Fibroblast of peridontal ligament (primary cell): Measurements from ENCODE around the gene DENND5B.
A peak's percentile ranks its signal among the peaks of the same experiment; 100 is the strongest.
"Not testable (repeated sequence)": the region's sequence is repeated elsewhere in the genome, so short reads cannot be mapped to it uniquely, and the experiment has no call there.

Source experiments
- DNase-seq: peaks from one replicate; pipeline ENCODE4 v3.0.0-alpha.2; 2010; ENCODE audit errors: extremely low read depth

The DENND5B gene

DNA sequence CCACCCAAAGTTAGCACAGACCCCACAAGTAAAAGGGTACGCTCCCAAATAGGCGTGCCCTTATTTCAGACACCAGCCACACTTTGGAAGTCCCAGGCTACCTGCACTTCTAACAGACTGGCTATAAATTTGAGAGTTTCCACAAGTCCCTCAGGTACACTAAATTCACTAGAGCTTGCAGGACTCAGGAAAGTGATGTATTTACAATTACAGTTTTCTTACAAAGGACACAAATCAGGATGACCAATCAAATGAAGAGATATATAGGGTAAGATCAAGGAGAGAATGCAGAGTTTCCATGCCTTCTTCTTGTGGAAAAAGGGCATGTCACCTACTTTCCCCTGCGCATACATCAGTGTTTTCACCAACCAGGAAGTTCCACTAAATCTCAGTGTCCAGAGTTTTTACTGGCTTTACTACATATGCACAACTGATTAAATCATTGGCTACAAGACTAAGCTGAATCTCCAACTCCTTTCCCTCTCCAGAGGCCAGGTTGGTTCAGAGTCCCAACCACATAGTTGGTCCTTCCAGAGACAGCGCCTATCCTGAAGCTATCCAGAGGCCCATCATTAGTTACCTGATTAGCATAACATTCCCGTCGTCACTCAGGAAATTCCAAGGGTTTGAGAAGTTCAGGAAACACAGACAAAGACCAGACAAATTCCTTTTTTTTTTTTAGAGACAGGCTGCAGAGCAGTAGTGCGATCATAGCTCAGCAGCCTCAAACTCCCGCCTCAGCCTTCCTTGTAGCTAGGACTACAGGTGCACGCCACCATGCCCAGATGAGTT lies 84.2 kb downstream of the DENND5B start:
- DNase-seq = no peak

DNA sequence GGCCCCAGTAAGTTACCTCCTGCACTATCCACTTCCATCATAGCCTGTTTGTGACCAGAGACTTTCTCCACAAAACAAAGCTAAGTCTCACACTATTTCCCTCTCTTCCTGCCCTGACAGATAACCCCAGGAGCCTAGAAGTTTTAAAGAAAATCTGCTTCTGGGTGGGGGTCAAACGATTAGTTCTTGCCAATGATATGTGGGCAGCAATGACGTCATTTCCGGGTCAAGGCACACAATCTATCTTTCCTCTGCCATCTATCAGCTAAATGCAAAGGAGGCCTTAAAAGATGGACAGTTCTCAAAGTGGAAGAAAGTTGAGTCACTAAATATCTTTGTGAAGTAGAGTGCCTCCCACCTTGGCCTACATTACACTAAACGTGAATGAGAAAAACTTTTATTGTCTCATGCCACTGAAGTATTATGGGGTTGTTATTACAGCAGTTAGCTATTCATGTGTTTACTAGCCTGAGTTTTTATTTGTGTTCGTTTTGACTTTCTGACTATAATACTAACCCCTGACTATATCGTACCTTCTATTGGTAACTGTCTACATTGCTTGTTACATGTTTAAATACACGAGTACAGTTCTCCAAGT lies 86.2 kb downstream of the DENND5B start:
- no peak for DNase-seq

DNA sequence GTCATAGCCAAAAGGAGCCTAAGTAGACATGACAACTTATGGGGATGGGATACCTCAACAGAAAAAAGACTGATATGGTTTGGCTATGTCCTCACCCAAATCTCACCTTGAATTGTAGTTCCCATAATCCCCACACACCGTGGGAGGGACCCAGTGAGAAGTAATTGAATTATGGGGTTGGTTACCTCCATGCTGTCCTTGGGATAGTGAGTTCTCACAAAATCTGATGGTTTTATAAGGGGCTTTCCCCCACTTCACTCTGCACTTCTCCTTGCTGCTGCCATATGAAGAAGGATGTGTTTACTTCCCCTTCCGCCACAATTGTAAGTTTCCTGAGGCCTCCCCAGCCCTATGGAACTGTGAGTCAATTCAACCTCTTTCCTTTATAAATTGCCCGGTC lies 89.9 kb downstream of the DENND5B start:
- DNase-seq = not testable (repeated sequence)

DNA sequence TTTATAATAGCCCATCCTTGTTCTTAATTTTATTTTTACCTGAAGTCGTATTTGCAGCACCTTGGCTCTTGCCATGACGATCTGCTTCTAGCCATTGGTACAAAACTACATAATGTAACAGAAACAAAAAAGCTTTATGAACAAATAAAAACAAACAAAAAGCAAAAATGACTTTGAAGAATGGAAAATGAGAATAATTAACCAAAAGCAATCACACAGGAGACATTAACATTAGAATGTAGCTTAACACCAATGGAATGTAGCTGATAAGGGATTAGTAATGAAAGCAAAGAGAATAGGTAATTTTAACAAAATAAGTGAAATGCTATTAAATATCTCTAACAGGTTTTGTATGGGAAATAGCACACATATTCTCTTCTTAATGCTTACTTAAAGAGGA lies 91.4 kb downstream of the DENND5B start:
- DNase-seq = no peak

DNA sequence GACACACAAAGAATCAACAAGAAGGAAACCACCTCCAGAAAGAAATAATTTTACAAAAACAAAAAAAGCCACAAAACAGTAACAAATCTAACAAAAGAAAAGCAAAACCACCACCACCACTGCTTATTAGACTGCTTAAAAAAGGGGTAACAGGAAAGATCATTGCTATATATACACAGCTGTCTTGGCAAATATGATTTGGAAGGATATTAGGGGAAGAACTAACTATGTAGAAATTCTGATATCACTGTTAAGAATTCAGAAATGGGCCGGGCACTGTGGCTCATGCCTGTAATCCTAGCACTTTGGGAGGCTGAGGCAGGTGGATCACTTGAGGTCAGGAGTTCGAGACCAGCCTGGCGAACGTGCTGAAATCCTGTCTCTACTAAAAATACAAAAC lies 92.5 kb downstream of the DENND5B start:
- no peak for DNase-seq

DNA sequence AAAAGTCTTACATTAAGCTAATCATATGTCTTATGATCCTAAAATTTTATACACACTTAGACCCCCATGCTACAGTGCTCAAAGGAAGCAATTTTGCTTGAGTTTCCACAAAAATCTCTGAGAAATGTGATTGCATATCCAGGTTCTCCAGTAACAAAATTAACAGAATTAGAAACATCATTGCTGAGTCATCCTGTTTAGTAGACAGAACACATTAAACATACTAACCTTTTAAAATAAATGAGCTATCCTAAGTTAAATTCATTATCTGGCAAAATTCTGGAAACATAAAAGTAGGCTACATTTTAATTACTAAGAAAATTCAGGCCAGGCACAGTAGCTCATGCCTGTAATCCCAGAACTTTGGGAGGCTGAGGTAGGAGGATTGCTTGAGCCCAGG lies 94.7 kb downstream of the DENND5B start:
- DNase-seq = peak; percentile 35

DNA sequence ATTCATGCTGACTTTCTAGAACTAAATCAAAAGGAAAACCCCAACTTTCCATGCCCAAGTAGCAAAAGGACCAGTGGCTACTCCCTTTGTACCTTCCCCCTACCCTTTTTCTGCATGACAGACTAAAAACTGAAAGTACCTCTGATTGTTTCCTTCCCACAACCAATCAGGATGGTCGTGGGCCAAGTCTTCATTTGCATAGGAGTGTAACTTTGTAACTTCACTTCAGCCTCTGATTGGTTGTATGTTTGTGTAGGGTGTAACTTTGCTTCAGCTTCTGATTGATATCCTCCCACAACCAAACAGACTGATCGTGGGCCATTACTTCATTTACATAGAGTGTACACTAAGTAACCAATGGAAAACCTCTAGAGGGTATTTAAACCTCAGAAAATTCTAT lies 96.5 kb downstream of the DENND5B start:
- no peak for DNase-seq

DNA sequence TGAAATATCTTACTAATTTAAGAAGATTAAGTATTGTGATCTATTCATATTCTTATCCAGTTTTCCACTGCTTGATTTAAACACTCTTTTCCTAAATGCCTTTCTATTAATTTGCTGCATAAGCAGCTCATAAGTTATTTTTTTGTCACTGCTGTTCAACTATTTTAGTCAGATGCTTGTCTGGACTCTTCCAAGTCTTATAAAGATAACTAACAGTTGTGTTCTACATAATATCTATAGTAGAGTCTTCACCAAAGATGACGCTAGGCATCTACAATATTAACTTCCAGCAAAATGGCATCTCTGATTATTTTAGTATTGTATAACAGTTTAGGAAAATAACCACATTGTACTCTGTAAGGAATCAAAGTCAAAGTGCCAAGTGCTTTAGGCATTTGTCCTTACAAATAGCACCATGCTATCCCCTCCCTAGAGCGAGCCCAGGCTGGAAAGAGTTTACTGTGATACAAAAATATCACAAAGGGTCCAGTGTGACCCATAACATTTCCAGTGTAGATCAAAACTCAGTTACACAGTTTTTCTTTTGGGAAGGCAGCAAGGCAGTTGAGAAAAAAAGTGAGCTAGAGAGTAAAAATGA lies 98.2 kb downstream of the DENND5B start:
- DNase-seq = no peak

DNA sequence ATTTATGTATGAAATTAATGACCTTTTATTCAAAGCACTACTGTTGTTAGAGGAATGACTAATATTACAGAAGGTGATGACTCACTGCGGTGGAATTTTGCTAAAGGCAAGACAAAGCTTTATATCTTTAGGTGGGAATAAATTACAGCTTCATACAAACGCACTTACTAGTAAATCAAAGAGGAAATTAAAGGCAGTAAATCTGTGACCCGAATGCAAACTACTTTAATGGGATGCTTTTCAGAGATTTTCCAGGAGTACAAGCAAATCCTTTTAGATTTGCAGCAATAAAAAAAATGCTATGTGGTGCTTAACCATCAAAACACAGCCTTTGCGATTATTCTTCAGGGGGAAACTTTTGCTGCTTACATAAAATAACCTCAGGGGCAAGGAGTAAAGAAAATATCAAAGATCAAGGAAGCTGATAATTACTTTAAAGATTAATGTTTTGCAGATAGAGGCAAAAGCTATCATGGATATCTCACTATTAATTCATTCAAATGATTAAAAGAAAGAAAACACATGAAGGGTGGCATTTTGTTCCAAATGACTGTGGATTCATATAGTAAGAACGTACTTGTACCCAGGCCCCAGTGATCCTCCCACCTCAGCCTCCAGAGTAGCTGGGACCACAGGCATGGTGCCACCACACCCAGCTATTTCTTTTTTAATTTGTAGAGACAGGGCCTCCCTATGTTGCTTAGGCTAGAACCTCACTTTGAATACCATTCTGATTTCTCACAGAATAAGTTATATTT lies 98.9 kb downstream of the DENND5B start:
- peak; percentile 73 for DNase-seq

DNA sequence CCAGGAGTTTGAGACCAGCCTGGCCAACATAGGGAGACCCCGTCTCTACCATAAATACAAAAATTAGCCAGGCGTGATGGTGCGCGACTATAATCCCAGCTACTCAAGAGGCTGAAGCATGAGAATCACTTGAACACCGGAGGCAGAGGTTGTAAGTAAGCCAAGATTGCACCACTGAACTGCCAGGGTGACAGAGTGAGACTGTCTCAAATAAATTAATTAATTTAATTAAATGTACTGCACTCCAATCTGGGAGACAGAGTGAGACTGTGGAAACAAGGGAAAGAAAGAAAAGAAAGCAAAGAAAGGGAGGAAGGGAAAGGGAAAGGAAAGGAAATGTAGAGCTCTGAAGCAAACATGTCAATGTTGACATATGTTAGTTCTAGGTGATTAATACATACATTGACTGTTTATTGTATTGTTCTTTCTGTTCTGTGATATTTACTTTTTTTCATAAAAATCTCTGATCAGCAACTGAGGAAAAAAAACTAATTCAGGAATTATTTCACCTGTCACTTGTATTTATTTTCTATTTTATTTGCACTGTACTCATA lies 99.6 kb downstream of the DENND5B start:
- DNase-seq = no peak

DNA sequence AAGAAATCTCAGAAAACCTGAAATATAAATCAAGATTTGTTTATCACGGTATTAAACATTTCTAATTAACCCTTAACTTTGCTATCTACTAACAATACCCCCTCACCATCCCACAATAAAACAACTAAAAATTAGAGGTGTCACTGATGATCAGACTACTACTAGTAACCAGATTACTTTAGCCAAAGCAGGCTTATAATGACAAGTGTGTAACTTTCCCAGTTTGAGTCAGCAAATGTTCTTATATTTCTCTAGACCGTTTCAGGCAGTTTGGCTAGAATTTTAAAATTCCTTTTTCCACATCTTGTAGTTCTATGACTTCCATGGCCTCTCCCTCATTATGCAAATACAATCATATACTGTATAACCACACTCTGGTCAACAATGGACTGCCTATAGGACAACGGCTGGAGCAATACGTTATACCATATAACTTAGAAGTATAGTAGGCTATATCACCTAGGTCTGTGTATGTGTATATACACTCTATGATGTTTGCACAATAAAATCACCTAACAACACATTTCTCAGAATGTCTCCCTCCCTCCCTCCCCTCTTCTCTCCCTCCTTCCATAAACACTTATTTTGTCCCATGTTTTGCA lies 102.1 kb downstream of the DENND5B start:
- DNase-seq = no peak

DNA sequence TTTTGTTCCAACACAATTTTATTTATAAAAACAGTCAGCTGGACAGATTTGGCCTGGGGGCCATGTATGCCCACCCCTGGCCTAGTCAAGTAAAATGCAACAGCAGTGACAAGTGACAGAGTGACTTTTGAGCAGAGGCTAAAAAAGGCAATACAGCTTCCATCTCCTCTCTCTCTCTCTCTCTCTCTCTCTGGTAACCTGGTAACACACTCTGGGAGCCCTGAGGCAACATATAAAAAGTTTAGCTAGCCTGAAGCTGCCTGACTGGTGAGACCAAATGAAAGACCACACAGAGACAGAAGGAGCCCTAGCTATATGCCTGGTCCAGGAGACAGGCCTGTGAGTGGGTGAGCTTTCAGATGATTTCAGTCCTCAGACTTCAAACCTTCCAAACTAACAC lies 105.4 kb downstream of the DENND5B start:
- DNase-seq = no peak

DNA sequence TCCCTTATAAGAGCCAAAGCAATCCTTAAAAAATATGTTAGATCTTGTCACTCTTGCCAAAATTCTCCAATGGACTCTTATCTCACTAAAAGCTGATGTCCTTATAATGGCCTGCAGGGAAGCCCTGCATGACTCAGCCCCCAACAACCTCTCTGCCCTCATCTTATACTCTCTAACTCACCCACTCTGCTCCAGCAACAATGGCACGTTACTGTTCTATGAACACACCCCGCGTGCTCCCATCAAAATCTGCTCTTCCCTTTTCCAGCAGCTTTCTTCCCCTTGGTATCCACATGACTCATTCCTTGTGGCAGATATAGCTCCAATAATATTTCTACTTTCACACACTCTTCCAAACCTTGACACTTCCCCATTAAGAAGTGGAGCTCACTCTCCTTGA lies 108.1 kb downstream of the DENND5B start:
- DNase-seq = no peak

DNA sequence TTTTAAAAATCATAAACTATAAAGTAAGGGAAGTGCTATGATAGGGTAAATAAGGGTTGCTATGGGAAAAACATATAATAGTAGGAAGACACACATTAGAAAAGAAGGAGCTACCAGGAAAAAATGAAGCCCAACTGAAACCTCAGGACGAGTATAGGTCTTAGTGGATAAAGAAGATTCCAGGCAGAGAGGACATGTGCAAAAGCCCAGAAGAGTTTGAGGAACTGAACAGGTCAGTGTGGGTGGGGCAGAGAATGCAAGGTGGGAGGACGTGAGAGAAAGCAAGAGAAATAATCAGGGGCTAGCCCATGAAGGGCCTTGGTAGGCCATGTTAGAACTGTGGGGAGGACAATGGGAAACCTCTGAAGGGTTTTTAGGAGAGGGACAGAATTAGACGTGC lies 109.5 kb downstream of the DENND5B start:
- DNase-seq = no peak

DNA sequence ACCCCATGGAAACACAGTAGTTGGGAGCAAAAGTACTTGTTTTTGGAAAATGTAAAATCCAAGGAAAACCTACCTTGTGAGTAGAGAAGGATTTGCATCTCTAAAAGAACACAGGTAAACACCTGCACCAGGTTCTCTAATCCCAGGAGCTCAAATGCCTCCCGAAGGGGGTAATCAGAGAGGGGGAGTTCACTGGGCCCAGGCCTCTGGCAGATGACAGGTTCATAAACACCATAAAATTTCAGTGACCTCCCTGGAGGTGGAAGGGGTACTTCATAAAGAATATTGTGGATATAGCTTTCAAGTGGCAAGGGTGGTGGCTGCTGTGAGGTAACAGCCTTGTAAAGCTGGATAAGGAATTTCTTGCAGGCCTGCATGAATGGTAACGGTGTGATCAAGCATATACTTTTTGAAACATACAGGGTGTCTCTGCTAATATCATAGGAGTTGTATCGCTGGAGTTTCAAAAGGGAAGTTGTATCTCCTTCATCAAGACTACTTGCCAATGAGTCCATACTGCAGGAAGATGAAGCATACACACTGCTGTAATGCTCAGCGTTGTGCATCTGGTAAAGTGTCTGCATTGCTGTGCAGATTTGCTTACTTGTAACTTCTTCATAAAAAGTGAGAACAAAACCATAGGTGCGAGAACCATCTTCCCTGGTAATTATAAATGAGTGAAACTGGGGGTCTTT lies 111.3 kb downstream of the DENND5B start:
- DNase-seq = no peak

DNA sequence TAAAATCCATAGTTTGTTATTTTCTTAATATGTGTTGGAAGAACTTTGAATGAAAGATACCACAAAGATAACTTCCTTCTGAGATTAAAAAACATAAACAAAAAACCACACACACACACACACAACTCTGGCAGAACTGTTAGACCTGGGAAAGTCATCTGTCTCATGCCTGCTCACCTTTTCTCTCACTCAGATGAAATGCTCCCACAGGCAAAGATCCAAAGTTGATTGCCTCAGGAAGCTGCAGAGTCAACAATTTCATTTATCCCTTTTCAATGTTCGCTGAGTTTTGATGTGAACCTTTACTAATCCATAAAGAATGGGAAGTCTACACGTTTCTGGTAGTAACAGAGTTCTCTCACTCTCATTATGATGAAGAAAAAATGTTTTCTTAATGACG lies 112.0 kb downstream of the DENND5B start:
- DNase-seq = no peak

DNA sequence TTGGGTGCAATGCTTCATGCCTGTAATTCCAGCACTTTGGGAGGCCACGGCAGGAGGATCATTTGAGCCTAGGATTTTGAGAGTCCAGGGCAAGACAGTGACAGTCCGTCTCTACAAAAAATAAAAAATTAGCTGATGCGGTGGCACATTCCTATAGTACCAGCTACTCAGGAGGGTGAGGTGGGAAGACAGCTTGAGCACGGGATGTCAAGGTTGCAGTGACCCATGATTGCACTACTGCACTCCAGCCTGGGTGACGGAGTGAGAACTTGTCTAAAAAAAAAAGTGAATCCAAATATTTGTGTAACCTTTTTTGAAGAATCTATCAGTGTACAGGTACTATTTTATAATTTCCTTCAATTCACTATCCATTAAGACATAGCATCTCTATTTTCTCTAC lies 112.5 kb downstream of the DENND5B start:
- DNase-seq = no peak

DNA sequence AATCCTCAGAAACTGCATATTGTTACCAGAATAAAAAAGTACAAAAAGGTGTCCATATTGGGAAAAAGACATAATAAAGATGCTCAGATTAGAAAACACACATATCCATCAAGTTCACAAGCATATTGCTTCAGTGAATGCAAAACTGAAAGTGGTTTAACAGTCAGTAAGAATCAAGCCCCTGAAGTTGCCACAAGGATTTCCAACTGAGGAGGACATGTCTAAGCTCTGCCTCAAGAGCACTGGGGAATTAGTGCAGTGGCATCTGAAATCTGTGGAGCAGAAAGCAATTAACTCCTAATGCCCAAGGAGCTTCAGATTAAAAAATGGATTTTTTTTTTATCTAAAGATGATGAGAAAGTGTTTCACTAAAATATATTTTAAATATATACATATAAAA lies 113.2 kb downstream of the DENND5B start:
- DNase-seq = peak; percentile 40

DNA sequence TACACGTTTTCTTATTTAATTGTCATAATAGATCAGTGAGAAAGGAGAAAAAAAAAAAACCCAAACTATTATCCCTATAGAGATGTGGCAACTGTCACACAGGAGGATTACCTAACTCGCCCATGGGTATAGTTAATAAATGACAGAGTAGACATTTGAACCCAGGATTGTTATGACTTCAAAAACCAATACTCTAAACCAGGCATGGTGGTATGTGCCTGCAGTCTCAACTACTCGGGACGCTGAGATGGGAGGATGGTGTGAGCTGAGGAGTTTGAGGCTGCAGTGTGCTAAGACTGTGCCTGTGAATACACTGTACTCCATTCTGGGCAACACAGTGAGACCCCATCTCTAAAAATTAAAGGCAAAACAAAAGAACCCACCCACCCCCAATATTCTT lies 114.5 kb downstream of the DENND5B start:
- DNase-seq = no peak

DNA sequence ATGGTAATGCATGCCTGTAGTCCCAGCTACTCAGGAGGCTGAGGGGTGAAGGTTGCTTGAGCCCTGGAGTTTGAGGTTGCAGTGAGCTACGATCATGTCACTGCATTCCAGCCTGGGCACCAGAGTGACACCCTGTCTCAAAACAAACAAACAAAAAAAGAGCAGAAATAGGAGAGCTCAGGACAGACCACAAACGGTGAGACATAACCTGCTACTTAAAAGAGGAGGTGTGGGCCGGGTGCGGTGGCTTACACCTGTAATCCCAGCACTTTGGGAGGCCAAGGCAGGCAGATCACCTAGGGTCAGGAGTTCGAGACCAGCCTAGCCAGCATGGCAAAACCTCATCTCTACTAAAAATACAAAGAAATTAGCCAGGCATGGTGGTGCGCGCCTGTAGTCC lies 115.3 kb downstream of the DENND5B start:
- DNase-seq = not testable (repeated sequence)

DNA sequence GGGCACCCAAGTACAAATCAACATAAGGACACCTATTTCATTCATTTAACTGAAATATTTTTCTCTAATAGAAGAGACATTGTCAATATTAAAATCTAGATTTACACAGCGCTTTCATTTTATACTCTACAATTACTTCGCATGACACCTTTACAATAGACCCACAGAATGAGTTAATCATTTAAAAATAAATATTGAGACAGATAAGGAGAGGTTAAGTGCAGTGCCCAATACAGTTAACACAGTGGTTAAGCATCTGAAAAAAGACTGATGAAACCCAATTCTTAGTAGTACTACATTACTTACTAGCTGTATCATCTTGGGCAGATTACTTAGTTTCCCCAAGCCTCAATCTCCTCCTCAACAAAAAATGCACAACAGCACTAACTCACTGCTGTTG lies 116.2 kb downstream of the DENND5B start:
- DNase-seq = no peak
